Suprapubic skin (tissue), 3 donors: ENCODE measurements around the gene CATSPERD.

Source experiments
- POLR2AphosphoS5 ChIP-seq, 3 donors: sonication (generic); formaldehyde crosslinking; IDR thresholded peaks; one replicate each; pipeline ENCODE4 v1.6.1; 2017; ENCODE audit warnings: antibody characterized with exemption in 3 of 3
- TF ChIP-seq, protein P1 (sequence below), 2 donors: fragments of 200-600 bp in 1 of 2; fragments of 450-650 bp in 1 of 2; sonication (generic) in 1 of 2; IDR thresholded peaks; one replicate each; pipeline ENCODE4 v1.5.1; 2016 to 2019; ENCODE audit warnings: antibody characterized with exemption in 2 of 2, mild to moderate bottlenecking in 1 of 2, moderate library complexity in 1 of 2

- TF ChIP-seq POLR2AphosphoS5 (IDR thresholded peaks at IDR 0.05) = no peak
- TF ChIP-seq, protein P1, sequence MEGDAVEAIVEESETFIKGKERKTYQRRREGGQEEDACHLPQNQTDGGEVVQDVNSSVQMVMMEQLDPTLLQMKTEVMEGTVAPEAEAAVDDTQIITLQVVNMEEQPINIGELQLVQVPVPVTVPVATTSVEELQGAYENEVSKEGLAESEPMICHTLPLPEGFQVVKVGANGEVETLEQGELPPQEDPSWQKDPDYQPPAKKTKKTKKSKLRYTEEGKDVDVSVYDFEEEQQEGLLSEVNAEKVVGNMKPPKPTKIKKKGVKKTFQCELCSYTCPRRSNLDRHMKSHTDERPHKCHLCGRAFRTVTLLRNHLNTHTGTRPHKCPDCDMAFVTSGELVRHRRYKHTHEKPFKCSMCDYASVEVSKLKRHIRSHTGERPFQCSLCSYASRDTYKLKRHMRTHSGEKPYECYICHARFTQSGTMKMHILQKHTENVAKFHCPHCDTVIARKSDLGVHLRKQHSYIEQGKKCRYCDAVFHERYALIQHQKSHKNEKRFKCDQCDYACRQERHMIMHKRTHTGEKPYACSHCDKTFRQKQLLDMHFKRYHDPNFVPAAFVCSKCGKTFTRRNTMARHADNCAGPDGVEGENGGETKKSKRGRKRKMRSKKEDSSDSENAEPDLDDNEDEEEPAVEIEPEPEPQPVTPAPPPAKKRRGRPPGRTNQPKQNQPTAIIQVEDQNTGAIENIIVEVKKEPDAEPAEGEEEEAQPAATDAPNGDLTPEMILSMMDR (IDR thresholded peaks at IDR 0.05) = no peak
Observed at GRCh38 chr19:5824751-5825150, 104.3 kb downstream of the CATSPERD start.
